ENCODE data around the gene MBD5.

Gene MBD5

DNA sequence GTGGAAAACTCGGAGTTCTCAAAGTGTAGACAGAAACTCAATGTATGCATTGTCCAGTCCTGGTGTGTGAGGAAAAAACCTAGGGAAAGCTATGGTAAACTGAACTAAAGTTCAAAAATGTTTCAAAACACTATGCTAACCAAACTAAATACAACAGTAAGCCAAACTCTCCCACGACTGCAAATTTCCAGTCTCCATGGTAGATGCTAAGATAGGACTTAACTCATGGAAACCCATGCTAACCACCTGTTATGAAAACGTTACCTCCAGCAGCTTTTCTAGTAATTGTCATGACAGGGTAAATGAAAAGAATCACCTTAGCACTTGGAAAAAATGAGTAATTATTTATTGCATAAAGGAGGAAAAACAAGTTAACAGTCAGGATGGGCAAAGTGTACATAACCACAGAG, 488.0 kb downstream of the MBD5 start:
- Histone ChIP-seq H3K4me1 (ENCODE audit: control insufficient read depth in 1 of 2, insufficient read depth in 2 of 2, low read length in 2 of 2) (peaks cover 0 to 11% of the 10 kb centered on the region in 2 donors), H3K4me3 (ENCODE audit: low read depth in 1 of 2, low read length in 2 of 2) (peak overlapping the region; percentile 47 to 52), H3K27me3 (ENCODE audit: low read depth, low read length) (no peaks in the 10 kb centered on the region), H3K9me3 (ENCODE audit: control insufficient read depth in 1 of 2, low read length in 2 of 2) (no peaks in the 10 kb centered on the region), H3K27ac (ENCODE audit: low read length) (no peak overlapping the region), H3K36me3 (ENCODE audit: control insufficient read depth in 1 of 2, insufficient read depth in 2 of 2, low read length in 2 of 2) (no peaks in the 10 kb centered on the region)

DNA sequence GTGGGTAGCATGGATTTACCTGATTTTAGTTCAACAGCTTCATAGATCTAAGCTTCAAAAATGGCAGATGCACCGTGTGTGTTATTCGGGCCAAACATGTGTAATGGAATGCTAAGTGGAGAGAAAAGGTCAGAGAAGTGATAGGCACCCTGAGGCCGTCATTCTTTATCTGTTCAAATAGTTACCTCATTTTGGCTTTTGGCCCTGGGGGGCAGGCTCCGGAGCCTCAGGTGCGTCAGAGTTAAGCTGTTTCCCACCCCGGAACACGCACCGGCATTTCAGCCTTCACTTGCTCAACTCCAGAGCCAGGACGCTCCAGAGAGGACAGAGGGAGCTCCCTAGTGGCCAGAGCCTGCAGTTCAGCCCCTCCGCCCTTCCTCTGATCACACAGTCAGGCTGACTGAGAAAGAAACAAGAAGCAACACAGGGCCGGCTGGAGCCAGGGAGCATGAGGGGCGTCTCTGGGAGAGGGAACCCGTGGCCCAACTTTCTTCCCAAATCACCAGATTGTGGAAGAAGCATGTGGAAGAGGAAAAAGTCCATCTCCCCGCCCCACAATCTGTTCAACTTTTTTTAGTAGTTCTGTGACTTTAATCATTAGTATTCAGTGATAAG, 488.5 kb downstream of the MBD5 start:
- Histone ChIP-seq H3K4me3 (ENCODE audit: low read depth in 1 of 2, low read length in 2 of 2) (peak overlapping the region; percentile 47 to 52), H3K27ac (ENCODE audit: low read length) (no peak overlapping the region), H3K27me3 (ENCODE audit: low read depth, low read length) (no peaks in the 10 kb centered on the region), H3K4me1 (ENCODE audit: control insufficient read depth in 1 of 2, insufficient read depth in 2 of 2, low read length in 2 of 2) (peaks cover 0 to 11% of the 10 kb centered on the region in 2 donors), H3K9me3 (ENCODE audit: control insufficient read depth in 1 of 2, low read length in 2 of 2) (no peaks in the 10 kb centered on the region), H3K36me3 (ENCODE audit: control insufficient read depth in 1 of 2, insufficient read depth in 2 of 2, low read length in 2 of 2) (peaks cover 0 to 1% of the 10 kb centered on the region in 2 donors)

DNA sequence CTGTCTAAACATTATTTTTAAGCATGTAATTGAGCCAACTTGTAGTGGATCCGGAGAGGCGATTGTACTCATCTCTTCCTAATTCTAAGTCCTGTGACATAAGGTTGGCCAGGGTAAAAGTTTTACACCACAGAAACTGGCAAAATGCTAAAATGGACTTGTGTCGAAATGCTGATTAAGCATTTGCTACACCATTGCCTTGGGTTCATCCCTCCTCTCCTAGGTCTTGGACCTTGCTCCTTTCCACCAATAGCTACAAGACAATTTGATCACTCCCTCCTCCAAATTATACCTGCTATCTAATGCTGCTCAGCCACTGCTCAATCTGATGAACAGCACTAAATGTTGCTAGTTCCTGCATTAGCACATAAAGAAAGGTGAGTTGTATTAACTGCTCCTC, 491.0 kb downstream of the MBD5 start:
- Histone ChIP-seq H3K9me3 (ENCODE audit: control insufficient read depth in 1 of 2, low read length in 2 of 2) (no peaks in the 10 kb centered on the region), H3K27ac (ENCODE audit: low read length) (no peak overlapping the region), H3K4me1 (ENCODE audit: control insufficient read depth in 1 of 2, insufficient read depth in 2 of 2, low read length in 2 of 2) (peaks cover 0 to 11% of the 10 kb centered on the region in 2 donors), H3K4me3 (ENCODE audit: low read depth in 1 of 2, low read length in 2 of 2) (no peak overlapping the region), H3K36me3 (ENCODE audit: control insufficient read depth in 1 of 2, insufficient read depth in 2 of 2, low read length in 2 of 2) (peaks cover 0 to 6% of the 10 kb centered on the region in 2 donors), H3K27me3 (ENCODE audit: low read depth, low read length) (no peaks in the 10 kb centered on the region)

DNA sequence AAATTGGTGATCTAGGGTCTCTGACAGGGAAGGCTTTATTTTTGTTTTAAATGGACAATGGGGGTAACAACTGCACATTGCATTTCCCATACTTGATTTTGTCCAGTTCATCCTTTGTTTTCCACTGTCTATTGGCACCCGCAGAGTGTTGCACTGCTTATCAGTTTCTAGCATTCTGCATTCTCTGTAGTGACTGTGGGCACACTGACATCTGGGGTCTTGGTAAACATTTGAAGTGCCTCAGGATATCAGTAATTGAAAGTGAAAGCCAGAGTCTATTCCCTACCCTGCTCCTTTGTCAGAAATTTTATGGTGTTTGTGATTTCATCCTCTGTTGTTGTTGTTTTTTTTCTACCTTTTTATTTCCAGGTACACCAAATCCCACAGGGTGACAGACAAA, 491.6 kb downstream of the MBD5 start:
- Histone ChIP-seq H3K9me3 (ENCODE audit: control insufficient read depth in 1 of 2, low read length in 2 of 2) (no peaks in the 10 kb centered on the region), H3K27me3 (ENCODE audit: low read depth, low read length) (no peaks in the 10 kb centered on the region), H3K4me1 (ENCODE audit: control insufficient read depth in 1 of 2, insufficient read depth in 2 of 2, low read length in 2 of 2) (peaks cover 0 to 11% of the 10 kb centered on the region in 2 donors), H3K27ac (ENCODE audit: low read length) (no peak overlapping the region), H3K36me3 (ENCODE audit: control insufficient read depth in 1 of 2, insufficient read depth in 2 of 2, low read length in 2 of 2) (peaks cover 0 to 6% of the 10 kb centered on the region in 2 donors), H3K4me3 (ENCODE audit: low read depth in 1 of 2, low read length in 2 of 2) (no peak overlapping the region)

DNA sequence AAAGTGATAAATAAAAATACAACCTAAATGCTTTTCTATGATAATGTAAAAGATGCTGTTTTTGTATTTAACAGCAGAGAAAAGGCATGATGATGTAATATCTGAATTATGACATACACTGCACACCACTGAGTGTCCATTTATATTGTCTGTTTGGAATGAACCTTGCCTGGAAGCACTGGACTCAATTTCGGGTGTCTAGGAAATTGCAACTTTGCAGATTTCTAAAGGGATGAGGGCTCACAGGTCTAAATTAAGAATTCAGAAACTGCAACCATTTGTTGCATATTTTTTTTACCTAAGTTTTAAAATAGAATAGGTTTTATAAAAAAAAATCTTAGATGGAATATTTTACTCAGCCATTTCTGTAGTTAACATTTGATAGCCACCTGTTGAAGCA, 492.5 kb downstream of the MBD5 start:
- H3K4me1 ChIP-seq (ENCODE audit: control insufficient read depth in 1 of 2, insufficient read depth in 2 of 2, low read length in 2 of 2) = peaks cover 0 to 11% of the 10 kb centered on the region in 2 donors
- H3K9me3 ChIP-seq (ENCODE audit: control insufficient read depth in 1 of 2, low read length in 2 of 2) = no peaks in the 10 kb centered on the region
- H3K27ac ChIP-seq (ENCODE audit: low read length) = no peak overlapping the region
- no peak overlapping the region for H3K4me3 ChIP-seq (ENCODE audit: low read depth in 1 of 2, low read length in 2 of 2)
- H3K27me3 ChIP-seq (ENCODE audit: low read depth, low read length) = no peaks in the 10 kb centered on the region
- peaks cover 0 to 6% of the 10 kb centered on the region in 2 donors for H3K36me3 ChIP-seq (ENCODE audit: control insufficient read depth in 1 of 2, insufficient read depth in 2 of 2, low read length in 2 of 2)

DNA sequence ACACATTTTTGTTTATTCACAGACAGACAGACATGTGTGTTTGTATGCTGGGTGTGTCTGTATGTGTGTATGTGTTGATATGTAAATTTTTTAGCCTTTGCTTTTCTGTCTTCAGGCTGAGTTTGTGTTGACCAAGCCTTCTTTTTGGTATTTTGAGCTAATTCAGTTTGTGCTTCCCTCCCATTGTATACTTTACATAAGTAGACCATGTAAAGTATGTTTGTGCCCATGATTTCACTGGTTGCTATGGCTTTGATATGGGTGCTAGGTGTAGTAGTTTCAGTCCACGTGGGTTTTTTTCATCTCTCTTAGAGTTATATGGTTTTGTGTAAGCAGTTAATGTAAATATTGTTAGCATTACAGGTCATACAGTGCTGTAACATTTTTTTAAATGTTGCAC, 494.2 kb downstream of the MBD5 start:
- Histone ChIP-seq H3K27me3 (ENCODE audit: low read depth, low read length) (no peaks in the 10 kb centered on the region), H3K4me1 (ENCODE audit: control insufficient read depth in 1 of 2, insufficient read depth in 2 of 2, low read length in 2 of 2) (peaks cover 0 to 5% of the 10 kb centered on the region in 2 donors), H3K36me3 (ENCODE audit: control insufficient read depth in 1 of 2, insufficient read depth in 2 of 2, low read length in 2 of 2) (peaks cover 0 to 10% of the 10 kb centered on the region in 2 donors), H3K27ac (ENCODE audit: low read length) (no peak overlapping the region), H3K9me3 (ENCODE audit: control insufficient read depth in 1 of 2, low read length in 2 of 2) (no peaks in the 10 kb centered on the region), H3K4me3 (ENCODE audit: low read depth in 1 of 2, low read length in 2 of 2) (no peak overlapping the region)

DNA sequence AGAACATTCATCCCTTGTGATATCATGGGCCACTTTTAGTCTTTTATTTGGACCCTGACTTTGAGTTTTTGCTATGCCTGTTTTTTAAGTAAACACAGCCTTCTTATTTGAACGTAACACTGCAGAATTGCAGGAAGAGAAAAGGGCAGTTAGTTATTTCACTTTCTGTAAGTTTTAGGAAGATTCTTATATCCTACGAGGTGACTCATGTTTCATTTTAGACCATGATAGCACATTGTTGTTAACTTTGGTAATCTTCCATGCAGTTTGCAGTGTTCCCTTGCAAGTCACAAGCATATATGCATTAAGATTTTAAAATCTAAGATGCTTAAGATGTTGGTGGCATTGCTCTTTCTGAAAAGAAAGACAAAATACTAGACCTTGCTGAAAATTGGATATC, 495.1 kb downstream of the MBD5 start:
- Histone ChIP-seq H3K27ac (ENCODE audit: low read length) (no peak overlapping the region), H3K9me3 (ENCODE audit: control insufficient read depth in 1 of 2, low read length in 2 of 2) (no peaks in the 10 kb centered on the region), H3K4me1 (ENCODE audit: control insufficient read depth in 1 of 2, insufficient read depth in 2 of 2, low read length in 2 of 2) (peaks cover 0 to 5% of the 10 kb centered on the region in 2 donors), H3K4me3 (ENCODE audit: low read depth in 1 of 2, low read length in 2 of 2) (no peak overlapping the region), H3K27me3 (ENCODE audit: low read depth, low read length) (no peaks in the 10 kb centered on the region), H3K36me3 (ENCODE audit: control insufficient read depth in 1 of 2, insufficient read depth in 2 of 2, low read length in 2 of 2) (peaks cover 0 to 10% of the 10 kb centered on the region in 2 donors)

DNA sequence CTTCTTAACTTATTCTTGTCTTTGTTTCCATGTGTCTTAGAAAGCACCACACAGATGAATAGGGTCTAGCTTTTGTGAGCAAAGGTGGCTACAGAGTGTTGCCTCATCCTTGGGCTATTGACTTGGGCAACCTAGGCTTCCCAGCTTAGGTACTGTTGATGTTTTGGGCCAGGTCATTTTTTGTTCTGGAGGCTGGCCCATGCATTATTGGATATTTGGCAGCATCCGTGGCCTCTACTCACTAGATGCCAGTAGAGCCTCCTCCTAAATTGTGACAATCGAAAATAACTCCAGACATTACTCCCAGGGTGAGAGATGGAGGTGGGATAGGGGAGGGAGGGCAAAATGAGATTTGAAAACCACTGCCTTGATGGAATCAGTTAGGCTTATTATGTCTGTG, 496.4 kb downstream of the MBD5 start:
- Histone ChIP-seq H3K27ac (ENCODE audit: low read length) (no peak overlapping the region), H3K9me3 (ENCODE audit: control insufficient read depth in 1 of 2, low read length in 2 of 2) (no peaks in the 10 kb centered on the region), H3K36me3 (ENCODE audit: control insufficient read depth in 1 of 2, insufficient read depth in 2 of 2, low read length in 2 of 2) (peaks cover 0 to 10% of the 10 kb centered on the region in 2 donors), H3K4me3 (ENCODE audit: low read depth in 1 of 2, low read length in 2 of 2) (no peak overlapping the region), H3K4me1 (ENCODE audit: control insufficient read depth in 1 of 2, insufficient read depth in 2 of 2, low read length in 2 of 2) (no peaks in the 10 kb centered on the region), H3K27me3 (ENCODE audit: low read depth, low read length) (no peaks in the 10 kb centered on the region)

DNA sequence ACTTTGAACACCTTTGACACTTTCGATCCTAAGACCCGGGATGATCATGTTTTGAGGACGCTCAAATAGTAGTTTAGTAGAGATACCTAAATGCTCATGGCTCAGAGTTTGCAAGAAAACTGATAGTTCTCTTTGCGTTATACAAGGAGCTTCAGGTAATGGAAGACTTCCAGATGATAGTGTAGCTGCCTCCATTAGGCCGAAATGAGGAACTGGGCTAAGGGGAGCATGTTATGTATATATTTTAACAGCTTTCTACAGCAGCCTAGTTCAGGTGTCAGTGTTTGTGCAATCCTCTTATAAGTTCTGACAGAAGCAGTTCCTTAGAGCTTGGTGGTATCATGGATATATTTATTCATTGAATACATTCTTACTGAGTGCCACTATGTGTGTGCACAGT, 496.9 kb downstream of the MBD5 start:
- H3K27me3 ChIP-seq (ENCODE audit: low read depth, low read length) = no peaks in the 10 kb centered on the region
- no peak overlapping the region for H3K27ac ChIP-seq (ENCODE audit: low read length)
- H3K36me3 ChIP-seq (ENCODE audit: control insufficient read depth in 1 of 2, insufficient read depth in 2 of 2, low read length in 2 of 2) = peaks cover 0 to 10% of the 10 kb centered on the region in 2 donors
- no peak overlapping the region for H3K4me3 ChIP-seq (ENCODE audit: low read depth in 1 of 2, low read length in 2 of 2)
- H3K9me3 ChIP-seq (ENCODE audit: control insufficient read depth in 1 of 2, low read length in 2 of 2) = no peaks in the 10 kb centered on the region
- no peaks in the 10 kb centered on the region for H3K4me1 ChIP-seq (ENCODE audit: control insufficient read depth in 1 of 2, insufficient read depth in 2 of 2, low read length in 2 of 2)

DNA sequence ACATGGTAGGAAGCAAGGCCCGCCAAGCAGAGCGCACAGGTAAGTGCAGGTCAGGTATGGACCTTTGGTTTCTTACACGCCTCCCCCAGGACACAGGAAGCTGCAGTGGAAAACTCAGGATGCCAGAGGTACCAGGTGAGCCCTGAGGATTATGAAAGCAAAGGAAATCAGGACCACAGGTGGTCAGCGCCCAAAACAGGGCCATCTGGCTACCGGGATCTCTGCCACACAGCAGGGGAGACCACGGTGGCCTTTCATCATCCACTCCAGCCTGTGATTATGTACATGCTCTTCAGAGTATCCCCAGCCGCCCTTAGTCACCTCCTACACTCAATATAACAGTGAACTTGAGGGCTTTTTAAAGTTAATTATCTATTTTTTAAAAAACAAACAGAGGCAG, 498.1 kb downstream of the MBD5 start:
- Histone ChIP-seq H3K9me3 (ENCODE audit: control insufficient read depth in 1 of 2, low read length in 2 of 2) (no peaks in the 10 kb centered on the region), H3K27ac (ENCODE audit: low read length) (no peak overlapping the region), H3K4me3 (ENCODE audit: low read depth in 1 of 2, low read length in 2 of 2) (no peak overlapping the region), H3K36me3 (ENCODE audit: control insufficient read depth in 1 of 2, insufficient read depth in 2 of 2, low read length in 2 of 2) (peaks cover 0 to 10% of the 10 kb centered on the region in 2 donors), H3K27me3 (ENCODE audit: low read depth, low read length) (no peaks in the 10 kb centered on the region), H3K4me1 (ENCODE audit: control insufficient read depth in 1 of 2, insufficient read depth in 2 of 2, low read length in 2 of 2) (no peaks in the 10 kb centered on the region)

DNA sequence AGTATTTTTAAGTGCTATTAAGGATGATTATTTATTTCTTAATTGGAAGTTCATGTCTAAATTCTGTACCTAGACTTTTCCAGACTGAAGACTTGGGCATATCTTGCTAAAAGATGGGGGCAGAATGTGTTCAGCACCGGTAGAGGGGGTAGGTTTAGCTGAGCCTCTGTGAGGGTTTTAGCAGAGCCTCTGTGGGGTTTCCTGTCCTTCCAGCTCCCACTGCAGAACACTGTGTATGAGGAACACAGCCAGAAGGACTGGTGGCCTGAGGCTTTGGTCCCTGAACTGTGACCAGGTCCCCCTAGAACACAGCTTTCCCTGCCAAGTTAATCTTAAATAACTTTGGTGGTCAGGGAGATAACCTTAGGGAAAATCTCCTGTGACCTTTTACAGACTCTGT, 500.3 kb downstream of the MBD5 start:
- no peaks in the 10 kb centered on the region for H3K27me3 ChIP-seq (ENCODE audit: low read depth, low read length)
- H3K4me3 ChIP-seq (ENCODE audit: low read depth in 1 of 2, low read length in 2 of 2) = no peak overlapping the region
- no peaks in the 10 kb centered on the region for H3K4me1 ChIP-seq (ENCODE audit: control insufficient read depth in 1 of 2, insufficient read depth in 2 of 2, low read length in 2 of 2)
- H3K9me3 ChIP-seq (ENCODE audit: control insufficient read depth in 1 of 2, low read length in 2 of 2) = no peaks in the 10 kb centered on the region
- peaks cover 0 to 4% of the 10 kb centered on the region in 2 donors for H3K36me3 ChIP-seq (ENCODE audit: control insufficient read depth in 1 of 2, insufficient read depth in 2 of 2, low read length in 2 of 2)
- H3K27ac ChIP-seq (ENCODE audit: low read length) = no peak overlapping the region

DNA sequence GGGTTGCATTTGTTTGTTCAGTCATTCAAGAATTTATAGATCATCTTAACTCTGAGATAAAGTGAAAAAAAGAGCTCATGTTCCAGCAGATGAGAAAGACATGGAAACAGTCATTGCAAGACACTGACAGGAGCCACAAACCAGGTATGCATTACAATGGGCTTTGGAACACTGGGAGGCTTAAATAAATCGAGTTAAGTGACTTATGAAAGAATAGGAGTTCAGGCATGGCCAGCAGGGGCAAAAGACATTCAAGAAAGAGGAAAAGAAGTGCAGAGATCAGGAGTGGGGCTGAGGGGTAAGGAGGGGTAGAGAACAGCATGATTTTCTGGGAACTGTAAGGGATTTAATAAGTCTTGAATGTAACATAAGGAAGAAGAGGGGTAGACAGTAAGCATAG, 502.4 kb downstream of the MBD5 start:
- no peaks in the 10 kb centered on the region for H3K4me1 ChIP-seq (ENCODE audit: control insufficient read depth in 1 of 2, insufficient read depth in 2 of 2, low read length in 2 of 2)
- no peak overlapping the region for H3K27ac ChIP-seq (ENCODE audit: low read length)
- no peaks in the 10 kb centered on the region for H3K9me3 ChIP-seq (ENCODE audit: control insufficient read depth in 1 of 2, low read length in 2 of 2)
- H3K36me3 ChIP-seq (ENCODE audit: control insufficient read depth in 1 of 2, insufficient read depth in 2 of 2, low read length in 2 of 2) = peaks cover 0 to 4% of the 10 kb centered on the region in 2 donors
- H3K4me3 ChIP-seq (ENCODE audit: low read depth in 1 of 2, low read length in 2 of 2) = no peak overlapping the region
- H3K27me3 ChIP-seq (ENCODE audit: low read depth, low read length) = no peaks in the 10 kb centered on the region
